Loucy (cell line): ENCODE results near the gene SPCS1.
"Not testable (repeated sequence)": the region's sequence is repeated elsewhere in the genome, so short reads cannot be mapped to it uniquely, and the experiment has no call there.

Experiments used
- H2AFZ ChIP-seq: fragments of 200-600 bp; sonication (generic); 2 replicates; pipeline ENCODE4 v1.6.0; 2016; ENCODE audit warnings: antibody characterized with exemption, mild to moderate bottlenecking, low read length, moderate library complexity
- H3F3A ChIP-seq: fragments of 200-600 bp; 2 replicates; pipeline ENCODE4 v1.6.0; 2016; ENCODE audit warnings: antibody characterized with exemption, low read depth, mild to moderate bottlenecking
- H3K27me3 ChIP-seq: fragments of 200-600 bp; sonication (generic); 2 replicates; pipeline ENCODE4 v1.6.1; 2014; ENCODE audit warnings: low read length, mild to moderate bottlenecking; ENCODE audit not compliant: insufficient read depth, poor library complexity, severe bottlenecking
- H3K36me3 ChIP-seq: fragments of 200-600 bp; sonication (generic); 2 replicates; pipeline ENCODE4 v1.6.1; 2016; ENCODE audit warnings: low read length; ENCODE audit not compliant: insufficient read depth
- H3K4me1 ChIP-seq: fragments of 200-600 bp; sonication (generic); 2 replicates; pipeline ENCODE4 v1.5.1; 2014; ENCODE audit warnings: low read length, mild to moderate bottlenecking; ENCODE audit not compliant: insufficient read depth, poor library complexity, severe bottlenecking
- H3K4me2 ChIP-seq: fragments of 200-600 bp; sonication (generic); 2 replicates; pipeline ENCODE4 v1.6.0; 2014; ENCODE audit warnings: antibody characterized with exemption, low read length, low read depth, mild to moderate bottlenecking; ENCODE audit not compliant: poor library complexity, severe bottlenecking
- H3K4me3 ChIP-seq: fragments of 200-600 bp; sonication (generic); 2 replicates; pipeline ENCODE4 v1.5.1; 2014; ENCODE audit warnings: low read length, mild to moderate bottlenecking, mixed read lengths; ENCODE audit not compliant: poor library complexity, severe bottlenecking
- H3K79me2 ChIP-seq: fragments of 200-600 bp; sonication (generic); 2 replicates; pipeline ENCODE4 v1.6.1; 2014; ENCODE audit warnings: low read length; ENCODE audit not compliant: insufficient read depth
- H3K9ac ChIP-seq: fragments of 200-600 bp; sonication (generic); 2 replicates; pipeline ENCODE4 v1.6.0; 2014; ENCODE audit warnings: mild to moderate bottlenecking, low read depth, low read length, moderate library complexity; ENCODE audit not compliant: poor library complexity, severe bottlenecking
- H3K9me2 ChIP-seq: fragments of 200-600 bp; sonication (generic); replicated peaks from 2 replicates; pipeline ENCODE4 v1.6.1; 2016; ENCODE audit warnings: low read depth, low read length, mixed read lengths
- H3K9me3 ChIP-seq: fragments of 200-600 bp; sonication (generic); 2 replicates; pipeline ENCODE4 v1.6.1; 2014; ENCODE audit warnings: mild to moderate bottlenecking, antibody characterized with exemption, low read length, low read depth; ENCODE audit not compliant: insufficient read depth
- H4K20me1 ChIP-seq: fragments of 200-600 bp; sonication (generic); 2 replicates; pipeline ENCODE4 v1.6.0; 2014; ENCODE audit warnings: antibody characterized with exemption, low read length, mild to moderate bottlenecking; ENCODE audit not compliant: insufficient read depth, poor library complexity, severe bottlenecking
- CTCF ChIP-seq: fragments of 200-600 bp; sonication (generic); conservative IDR thresholded peaks from 2 replicates; pipeline ENCODE4 v1.5.1; 2014; ENCODE audit warnings: mild to moderate bottlenecking, antibody characterized with exemption, low read length
- EZH2phosphoT487 ChIP-seq: fragments of 200-600 bp; IDR thresholded peaks from 2 replicates; pipeline ENCODE4 v1.6.1; 2018; ENCODE audit warnings: antibody characterized with exemption, mild to moderate bottlenecking, moderate library complexity, borderline replicate concordance

The SPCS1 gene

GRCh38 chr3:52722491-52722890 lies 16.6 kb downstream of the SPCS1 start:
- H4K20me1 ChIP-seq: no peaks in the 10 kb centered on the region
- no peak overlapping the region for H2AFZ ChIP-seq
- no peaks in the 10 kb centered on the region for H3K27me3 ChIP-seq
- H3K4me3 ChIP-seq: no peak overlapping the region
- H3F3A ChIP-seq: peaks cover 8% of the 10 kb centered on the region
- H3K4me1 ChIP-seq: peaks cover 23% of the 10 kb centered on the region
- H3K36me3 ChIP-seq: no peaks in the 10 kb centered on the region
- no peak overlapping the region for H3K4me2 ChIP-seq
- no peaks in the 10 kb centered on the region; the same call in 1 of the 2 replicates for H3K9me3 ChIP-seq
- no peaks in the 10 kb centered on the region for H3K79me2 ChIP-seq
- H3K9ac ChIP-seq: no peak overlapping the region
- TF ChIP-seq EZH2phosphoT487 (no peak), CTCF (no peak)
- no peaks in the 10 kb centered on the region for H3K9me2 ChIP-seq

GRCh38 chr3:52723935-52724334 lies 18.0 kb downstream of the SPCS1 start:
- Histone ChIP-seq H3K9me2 (no peaks in the 10 kb centered on the region), H2AFZ (no peak overlapping the region), H4K20me1 (no peaks in the 10 kb centered on the region), H3K4me1 (peaks cover 23% of the 10 kb centered on the region), H3F3A (peaks cover 8% of the 10 kb centered on the region), H3K9ac (no peak overlapping the region), H3K27me3 (no peaks in the 10 kb centered on the region), H3K4me3 (no peak overlapping the region), H3K4me2 (no peak overlapping the region), H3K9me3 (peaks cover 6% of the 10 kb centered on the region; the same call in 1 of the 2 replicates), H3K36me3 (no peaks in the 10 kb centered on the region), H3K79me2 (no peaks in the 10 kb centered on the region)
- TF ChIP-seq CTCF (no peak), EZH2phosphoT487 (no peak)

- no peaks in the 10 kb centered on the region for H3K36me3 ChIP-seq
- peaks cover 23% of the 10 kb centered on the region for H3K4me1 ChIP-seq
- H3K9ac ChIP-seq: no peak overlapping the region
- H3K4me2 ChIP-seq: no peak overlapping the region
- H3F3A ChIP-seq: peaks cover 8% of the 10 kb centered on the region
- H3K4me3 ChIP-seq: no peak overlapping the region
- H3K27me3 ChIP-seq: no peaks in the 10 kb centered on the region
- no peaks in the 10 kb centered on the region for H4K20me1 ChIP-seq
- no peaks in the 10 kb centered on the region for H3K9me2 ChIP-seq
- TF ChIP-seq EZH2phosphoT487: no peak
- H2AFZ ChIP-seq: no peak overlapping the region
- peaks cover 8% of the 10 kb centered on the region; the same call in 1 of the 2 replicates for H3K9me3 ChIP-seq
- no peaks in the 10 kb centered on the region for H3K79me2 ChIP-seq
Observed at GRCh38 chr3:52724511-52724910, 18.6 kb downstream of the SPCS1 start.

- not testable (repeated sequence) for H3K4me1 ChIP-seq, H3K27me3 ChIP-seq, H3K4me3 ChIP-seq, H3K36me3 ChIP-seq, H4K20me1 ChIP-seq, H3K9ac ChIP-seq, H3K79me2 ChIP-seq, H3F3A ChIP-seq, H2AFZ ChIP-seq, H3K9me2 ChIP-seq, H3K4me2 ChIP-seq
- H3K9me3 ChIP-seq: peaks cover 11% of the 10 kb centered on the region; the same call in 1 of the 2 replicates
Observed at GRCh38 chr3:52728753-52729152, 22.8 kb downstream of the SPCS1 start.
